GM18498 (cell line): ENCODE measurements around the gene RFLNA.
"Not testable (repeated sequence)": the region's sequence is repeated elsewhere in the genome, so short reads cannot be mapped to it uniquely, and the experiment has no call there.

Experiments
- ATAC-seq: cut with Tn5 transposase; IDR thresholded peaks from one replicate; pipeline ENCODE4 v1.9.1; 2021; ENCODE audit warnings: mild to moderate bottlenecking, moderate library complexity; ENCODE audit not compliant: unreplicated experiment

The RFLNA gene

DNA sequence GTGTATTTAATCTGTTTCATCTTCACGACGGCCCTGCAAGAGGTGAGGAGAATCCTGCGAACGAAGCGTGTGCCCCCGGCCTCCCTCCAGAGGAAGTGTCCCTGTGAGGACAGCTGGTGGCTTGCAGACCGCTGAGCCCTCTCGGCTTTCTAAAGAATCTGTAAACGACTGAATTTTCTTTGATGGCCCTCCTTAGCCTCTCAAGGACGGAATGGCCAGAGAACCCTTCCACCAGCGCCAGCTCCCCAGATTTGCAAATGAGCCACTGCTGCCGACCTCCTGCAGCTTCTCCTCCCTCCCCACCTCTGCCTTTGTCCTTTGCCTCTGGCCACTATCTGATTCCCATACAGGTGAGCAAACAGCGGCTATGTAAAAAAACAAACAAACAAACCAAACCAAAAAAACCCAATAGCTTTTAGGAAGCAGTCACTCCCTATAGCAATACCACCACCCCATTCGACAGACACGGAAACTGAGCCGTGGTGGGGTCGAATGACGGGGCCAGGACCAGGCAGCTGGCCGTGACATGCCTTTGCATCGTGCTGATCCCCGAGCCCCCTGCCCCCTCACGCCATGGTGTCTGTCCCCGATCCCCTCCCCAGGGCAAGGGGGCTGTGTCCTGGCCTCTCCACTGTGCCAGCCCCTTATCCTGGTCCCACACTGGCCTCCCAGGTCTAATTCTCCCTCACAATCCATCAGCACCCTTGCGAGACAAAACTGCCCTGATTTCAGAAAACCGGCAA lies 23.6 kb downstream of the RFLNA start:
- ATAC-seq = no peak

DNA sequence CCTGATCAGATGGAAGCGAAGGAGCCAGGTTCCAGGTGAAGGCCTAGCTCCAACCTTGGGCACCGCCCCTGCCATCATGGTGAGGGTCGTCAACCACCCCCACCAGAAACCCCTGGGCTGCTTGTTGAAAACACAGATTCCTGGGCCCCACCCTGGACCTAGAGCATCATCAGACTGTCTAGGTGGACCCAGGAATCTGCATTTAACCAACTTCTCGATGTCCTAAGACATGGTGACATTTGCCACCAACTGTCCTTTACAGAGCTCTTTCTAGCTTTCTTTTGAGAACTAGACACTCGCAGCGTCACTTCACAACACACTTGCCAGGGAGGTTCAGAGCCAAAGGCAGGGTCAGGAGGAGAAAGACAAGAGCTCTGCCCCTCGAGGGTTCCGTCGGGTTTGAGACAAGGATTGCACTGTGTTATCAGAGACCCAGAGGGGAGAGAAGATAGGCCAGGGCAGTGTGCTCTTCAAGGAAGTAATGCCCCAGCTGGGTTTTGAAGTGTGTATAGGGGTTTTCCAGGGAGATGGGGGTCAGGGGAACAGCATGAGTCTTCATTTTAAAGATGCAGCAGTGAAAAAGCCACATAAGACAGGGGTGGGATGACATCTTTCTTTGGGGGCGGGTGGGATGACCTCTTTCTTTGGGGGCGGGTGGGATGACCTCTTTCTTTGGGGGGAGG lies 24.6 kb downstream of the RFLNA start:
- ATAC-seq = no peak

DNA sequence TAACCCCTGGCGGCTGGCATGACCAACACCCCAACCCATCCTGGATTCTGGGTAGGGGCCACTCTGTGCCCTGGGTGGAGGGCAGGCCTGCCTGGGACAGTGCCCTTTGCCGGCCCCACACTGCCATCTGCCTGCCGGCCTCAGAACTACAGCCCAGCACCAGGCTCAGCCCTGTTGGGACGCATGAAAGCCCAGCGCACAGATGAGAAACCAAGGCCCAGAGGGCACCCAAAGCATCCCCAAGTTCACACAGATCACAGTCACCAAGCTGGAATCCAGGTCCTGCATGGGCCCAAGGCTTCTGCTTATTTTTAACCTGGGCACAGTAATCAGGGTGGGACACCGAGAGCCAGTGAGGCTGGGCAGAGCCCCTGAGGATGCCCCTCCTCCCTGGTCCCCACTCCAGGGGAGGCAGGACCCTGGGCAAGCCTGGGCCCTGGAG lies 26.2 kb downstream of the RFLNA start:
- peak; percentile 77 for ATAC-seq

DNA sequence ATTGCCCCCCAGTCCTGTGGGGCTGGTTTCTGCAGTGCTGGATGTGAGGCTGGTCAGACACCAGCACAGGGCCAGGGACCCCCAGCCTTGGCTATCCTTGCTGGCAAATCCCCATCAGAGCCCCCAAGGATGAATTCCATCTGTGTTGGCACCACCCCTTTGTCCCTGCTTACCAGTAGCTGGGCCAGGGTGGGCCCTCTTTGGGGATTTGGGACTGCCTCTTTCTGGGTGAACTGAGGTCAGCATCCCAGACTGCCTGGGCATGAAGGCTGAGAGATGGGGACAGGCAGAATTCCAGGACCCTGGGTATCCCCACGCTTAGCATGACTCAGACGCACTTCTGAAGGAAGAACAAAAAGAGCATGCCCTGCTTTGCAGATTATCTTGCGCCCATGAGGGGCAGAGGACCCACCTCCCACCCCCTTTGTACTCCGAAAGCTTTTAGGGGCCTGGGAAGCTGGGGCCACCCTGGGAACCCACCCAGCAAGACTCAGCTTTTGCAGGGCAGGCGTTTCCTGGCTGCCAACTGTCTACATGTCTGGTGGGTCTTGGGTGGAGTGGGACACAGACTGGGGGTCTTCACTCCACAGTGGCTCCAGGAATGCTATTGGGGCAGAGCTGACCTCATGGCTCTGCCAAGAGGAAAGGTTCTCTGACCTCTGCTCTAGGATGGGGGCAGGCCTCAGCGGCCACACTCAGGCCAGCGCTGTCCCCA lies 26.8 kb downstream of the RFLNA start:
- ATAC-seq = peak; percentile 21

DNA sequence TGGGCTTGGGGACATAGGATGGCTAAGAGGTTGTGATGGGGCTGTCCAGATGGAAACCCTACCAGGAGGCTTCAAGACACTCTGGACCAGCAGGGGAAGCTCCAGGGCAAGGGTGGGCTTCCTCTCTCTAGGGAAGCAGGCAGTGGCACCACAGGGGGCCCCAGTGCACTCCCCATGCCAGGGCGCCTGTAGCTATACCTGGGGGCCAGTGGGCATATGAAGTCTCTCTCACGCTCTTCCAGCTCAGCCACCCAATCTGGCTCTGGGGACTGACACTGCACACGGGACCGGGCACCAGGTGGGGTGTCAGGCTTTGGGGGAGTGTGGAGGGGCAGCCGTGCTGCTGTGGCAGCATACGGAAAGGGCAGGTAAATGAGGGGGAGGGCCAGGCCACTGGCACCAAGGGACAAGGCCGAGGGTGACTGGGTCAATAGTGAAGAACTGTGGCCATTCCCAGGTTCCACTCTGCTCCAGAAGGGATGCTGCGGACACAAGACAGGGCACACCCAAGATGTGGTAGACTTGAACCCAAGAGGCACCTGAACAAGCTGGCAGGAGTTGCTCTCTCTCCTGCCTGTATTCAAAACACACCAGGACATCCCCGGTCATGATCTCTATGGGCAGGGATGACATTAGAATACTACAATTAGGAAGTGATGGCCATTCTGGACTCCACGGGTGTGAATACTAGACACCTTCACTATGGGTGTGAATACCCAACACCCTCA lies 27.5 kb downstream of the RFLNA start:
- ATAC-seq = no peak

DNA sequence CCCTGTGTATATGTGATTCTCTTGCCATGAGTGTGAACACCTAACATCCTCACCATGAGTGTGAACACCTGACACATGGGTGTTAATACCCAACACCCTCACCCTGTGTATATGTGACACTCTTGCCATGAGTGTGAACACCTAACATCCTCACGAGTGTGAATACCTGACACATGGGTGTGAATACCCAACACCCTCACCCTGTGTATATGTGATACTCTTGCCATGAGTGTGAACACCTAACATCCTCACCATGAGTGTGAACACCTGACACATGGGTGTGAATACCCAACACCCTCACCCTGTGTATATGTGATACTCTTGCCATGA lies 28.1 kb downstream of the RFLNA start:
- ATAC-seq = not testable (repeated sequence)

DNA sequence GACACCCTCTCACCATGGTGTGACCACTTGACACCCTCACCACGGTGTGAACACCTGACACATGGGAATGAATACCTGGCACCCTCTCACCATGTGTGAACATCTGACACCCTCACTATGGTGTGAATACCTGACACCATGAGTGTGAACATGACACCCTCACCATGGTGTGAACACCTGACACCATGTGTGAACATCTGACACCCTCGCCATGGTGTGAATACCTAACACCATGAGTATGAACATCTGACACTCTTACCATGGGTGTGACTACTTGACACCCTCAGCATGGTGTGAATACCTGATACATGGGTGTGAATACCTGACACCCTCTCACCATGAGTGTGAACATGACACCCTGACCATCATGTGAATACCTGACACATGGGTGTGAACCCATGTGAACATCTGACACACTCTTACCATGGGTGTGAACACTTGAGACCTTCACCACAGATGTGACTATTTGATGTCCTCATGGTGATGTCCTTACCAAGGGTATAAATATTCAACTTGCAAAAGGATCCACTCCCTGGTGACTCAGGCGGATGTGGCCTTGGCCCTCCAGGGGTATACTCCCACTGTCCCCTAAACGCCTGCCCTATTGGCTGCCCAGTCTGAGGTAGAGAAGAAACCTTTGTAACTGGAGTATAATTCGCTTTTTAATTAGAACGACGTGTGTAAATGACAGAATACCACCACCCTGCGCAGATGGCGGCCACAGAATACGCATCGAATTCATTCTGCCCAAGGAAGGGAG lies 29.1 kb downstream of the RFLNA start:
- ATAC-seq = no peak

DNA sequence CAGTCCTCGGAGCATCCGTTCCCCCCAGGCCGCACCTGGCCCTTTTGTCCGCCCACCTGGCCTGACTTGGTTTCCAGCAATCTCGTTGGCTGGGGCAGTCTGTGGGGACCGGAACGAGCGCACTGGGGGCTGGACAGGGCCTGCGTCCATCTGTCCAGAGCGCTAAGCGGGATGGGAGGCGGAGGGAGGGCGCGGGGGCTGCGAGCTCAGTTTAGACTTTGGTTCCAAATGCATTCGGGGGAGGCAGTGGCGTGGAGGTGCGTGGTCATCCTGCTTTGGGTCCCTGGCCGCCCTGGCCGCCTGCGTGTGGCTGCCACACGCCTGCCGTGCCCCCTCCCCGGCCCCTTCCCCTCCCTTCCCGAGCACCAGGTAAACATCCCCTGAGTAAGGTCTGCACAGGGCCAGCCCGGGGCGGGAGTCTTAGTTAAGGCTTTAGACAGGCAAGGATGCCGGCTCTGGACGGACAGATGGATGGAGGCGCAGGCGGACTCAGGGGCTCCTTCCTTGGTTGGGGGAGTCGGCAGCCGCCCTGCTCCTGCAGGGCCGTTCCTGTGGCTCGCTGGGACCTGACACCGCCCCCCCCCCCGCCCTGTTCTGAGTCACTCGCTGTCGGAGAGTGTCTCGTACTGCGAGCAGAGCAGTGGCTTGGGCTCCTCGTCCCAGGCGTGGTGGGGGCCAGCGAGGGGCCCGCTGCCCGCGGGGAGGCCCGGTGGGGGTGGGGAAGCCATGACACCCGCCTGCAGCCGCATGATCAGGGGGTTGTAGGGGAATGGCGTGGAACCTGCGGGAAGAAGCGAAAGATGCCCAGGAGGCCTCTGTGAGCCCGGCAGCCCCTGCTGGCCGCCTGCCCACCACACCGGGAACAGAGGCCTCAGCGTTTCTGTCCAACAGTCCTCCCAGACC lies 30.2 kb downstream of the RFLNA start:
- no peak for ATAC-seq

DNA sequence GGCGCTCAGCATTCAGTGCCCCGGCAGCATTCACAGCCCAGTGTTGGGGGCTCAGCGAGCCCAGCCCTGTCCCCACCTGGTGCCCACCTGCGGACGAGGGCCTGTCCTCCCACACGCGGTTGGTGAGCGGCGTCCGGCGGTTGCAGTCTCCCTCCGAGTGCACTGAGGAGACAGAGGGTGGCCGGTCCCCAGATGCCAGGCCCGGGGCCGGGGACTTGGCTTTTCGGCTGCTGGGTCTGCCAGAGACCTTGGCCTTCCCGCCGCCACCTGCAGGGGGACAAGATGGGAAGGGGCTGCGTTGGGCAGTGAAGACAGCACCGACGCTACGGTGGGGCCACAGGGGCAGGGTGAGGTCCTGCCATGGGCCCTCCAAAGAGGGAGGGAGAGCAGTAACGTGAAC lies 31.2 kb downstream of the RFLNA start:
- no peak for ATAC-seq

DNA sequence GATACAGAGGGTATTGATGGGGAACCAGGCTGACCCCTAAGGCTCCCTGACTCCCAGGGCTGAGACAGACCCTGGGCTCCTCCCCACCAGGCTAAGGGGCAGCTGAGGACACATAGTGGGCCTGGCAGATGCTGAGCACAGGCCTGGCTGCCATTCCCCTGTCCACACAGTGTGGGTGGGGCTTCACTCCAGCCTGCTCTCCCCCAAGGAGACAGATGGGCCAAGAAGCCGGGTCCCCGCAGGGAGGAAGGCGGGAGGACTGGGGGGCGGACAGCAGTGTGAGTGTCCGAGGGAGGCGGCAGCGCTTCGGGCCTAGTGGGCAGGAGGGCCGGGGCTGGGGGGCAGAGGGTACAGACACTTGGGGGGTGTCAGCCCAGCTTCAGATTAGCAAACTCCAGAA lies 32.0 kb downstream of the RFLNA start:
- no peak for ATAC-seq

DNA sequence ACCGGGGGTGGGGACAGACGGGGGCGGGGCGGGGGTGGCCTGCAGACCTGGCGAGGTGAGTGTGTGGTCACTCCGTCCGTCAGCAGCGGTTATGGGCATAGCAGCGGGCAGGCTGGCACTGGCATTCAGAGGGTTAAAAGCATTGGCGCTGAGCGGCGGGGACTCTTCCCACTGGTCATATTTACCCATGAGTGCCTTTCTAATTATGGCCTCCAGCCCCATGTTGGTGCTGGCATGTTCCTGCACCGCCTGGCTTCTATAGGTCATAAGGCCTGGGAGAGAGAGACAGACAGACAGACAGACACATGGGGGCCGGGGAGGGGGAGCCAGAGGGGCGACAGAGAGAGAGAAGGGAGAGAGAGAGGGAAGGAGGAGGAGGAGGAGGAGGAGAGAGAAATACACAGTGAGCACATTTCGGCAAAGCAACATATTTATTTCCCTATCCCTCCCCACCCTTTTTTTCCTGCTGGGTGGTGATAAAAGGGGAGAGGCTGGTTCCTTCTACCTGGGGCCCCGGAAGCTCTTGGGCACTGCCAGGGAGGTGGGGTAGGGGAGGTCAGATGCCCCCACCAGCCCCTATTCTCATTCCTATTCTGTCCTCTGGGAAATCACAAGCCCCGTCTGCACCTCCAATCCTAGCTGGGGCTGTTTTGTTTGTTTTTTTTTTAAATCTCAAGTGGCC lies 32.6 kb downstream of the RFLNA start:
- no peak for ATAC-seq

DNA sequence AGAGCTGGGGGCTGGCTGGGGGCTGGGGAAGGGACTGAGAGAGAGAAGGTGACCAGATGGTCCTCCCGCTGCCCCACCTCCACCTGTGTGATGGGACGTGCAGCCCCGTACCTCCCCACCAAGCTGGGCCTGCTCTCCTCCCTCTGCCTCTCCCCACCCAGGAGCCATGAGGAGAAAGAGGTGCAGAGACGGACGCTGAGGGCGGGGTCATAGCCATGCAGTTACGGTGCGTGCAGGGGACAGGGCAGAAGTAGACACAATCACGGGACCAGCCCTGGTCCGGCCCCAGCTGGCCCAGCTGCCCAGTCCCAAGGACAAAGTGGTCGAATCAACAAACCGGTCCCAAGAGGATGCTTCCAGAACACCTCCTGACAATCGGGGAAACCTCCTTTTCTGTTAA lies 33.2 kb downstream of the RFLNA start:
- ATAC-seq = no peak

DNA sequence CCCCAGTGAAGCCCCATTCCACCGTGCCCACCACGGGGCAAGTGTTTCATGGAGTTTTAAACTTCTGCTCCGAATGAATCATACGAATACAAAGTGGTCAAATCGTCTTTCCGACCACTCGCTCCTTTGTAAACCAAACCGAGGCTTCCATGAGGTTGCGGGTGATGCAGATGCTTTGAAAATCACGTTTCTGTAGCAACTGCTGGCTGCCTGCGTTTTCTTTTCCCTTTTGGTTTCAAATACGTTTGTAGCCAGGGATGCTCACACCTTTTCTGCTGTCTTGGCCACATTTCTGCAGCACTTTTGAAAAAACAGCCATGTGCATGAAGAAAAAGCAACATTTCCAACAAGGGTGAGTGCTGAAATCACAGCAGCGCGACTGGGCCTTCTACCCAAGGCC lies 33.7 kb downstream of the RFLNA start:
- no peak for ATAC-seq

DNA sequence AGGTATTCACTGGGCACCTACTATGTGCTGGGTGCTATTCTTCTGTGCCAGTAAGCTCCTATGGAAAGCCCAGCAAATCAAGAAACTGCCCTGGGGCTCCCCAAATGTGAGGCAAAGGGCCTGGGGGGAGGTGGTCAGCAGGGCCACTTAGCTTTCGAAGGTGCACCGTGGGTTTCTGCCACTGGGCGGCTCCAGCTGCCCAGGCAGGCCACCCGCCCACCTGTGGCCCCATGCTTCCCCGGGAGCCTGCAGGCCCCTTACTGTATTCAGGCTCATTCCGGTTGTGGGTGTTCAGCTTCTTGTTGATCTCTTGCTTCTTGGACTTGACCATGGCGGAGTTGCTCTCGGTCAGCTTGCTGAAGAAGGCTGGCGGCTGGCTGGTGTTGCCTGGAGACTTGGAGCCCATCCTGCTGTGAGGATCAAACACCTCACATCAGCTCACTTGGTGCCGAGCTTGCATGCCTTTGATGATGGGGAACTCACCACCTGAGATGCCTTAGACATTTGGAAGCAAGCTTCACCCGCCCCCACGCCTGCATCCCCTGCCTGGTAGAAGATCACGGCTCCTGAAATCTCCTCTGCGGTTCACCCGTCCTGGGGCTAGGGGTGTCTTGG lies 37.3 kb downstream of the RFLNA start:
- ATAC-seq = no peak

DNA sequence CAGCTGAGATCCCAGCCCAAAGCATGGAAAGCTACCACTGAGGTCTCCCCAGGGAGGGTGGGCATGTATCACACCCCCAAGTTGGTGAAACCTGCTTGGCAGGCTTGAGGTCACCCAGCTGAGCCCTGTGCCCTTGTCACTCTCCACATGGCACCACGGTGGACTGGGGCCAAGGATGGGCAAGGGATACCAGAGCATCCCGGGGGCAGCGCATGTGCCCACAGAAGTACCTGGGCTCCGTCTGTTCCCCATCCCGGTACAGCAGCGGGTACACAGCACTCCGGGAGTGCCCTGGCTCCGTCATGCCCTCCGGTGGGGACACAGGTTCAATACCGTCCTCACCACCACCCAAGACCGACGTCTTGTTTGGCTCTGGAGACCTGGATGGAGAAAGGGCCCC lies 38.0 kb downstream of the RFLNA start:
- ATAC-seq = no peak

DNA sequence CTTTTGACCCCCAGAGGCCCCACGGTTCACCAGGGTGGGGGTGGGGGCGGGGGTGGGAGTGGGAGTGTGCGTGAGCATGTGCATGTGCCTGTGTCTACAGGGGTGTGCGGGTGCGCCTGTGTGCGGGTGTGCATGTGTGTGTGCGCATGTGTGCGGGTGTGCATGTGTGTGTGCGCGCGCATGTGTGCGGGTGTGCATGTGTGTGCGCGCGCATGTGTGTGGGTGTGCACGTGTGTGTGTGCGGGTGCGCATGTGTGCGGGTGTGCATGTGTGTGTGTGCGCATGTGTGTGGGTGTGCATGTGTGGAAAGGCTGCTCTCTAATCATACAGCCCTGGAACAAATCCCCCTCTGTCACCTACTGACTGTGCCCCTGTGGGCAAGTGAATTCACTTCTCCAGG lies 38.8 kb downstream of the RFLNA start:
- no peak for ATAC-seq

DNA sequence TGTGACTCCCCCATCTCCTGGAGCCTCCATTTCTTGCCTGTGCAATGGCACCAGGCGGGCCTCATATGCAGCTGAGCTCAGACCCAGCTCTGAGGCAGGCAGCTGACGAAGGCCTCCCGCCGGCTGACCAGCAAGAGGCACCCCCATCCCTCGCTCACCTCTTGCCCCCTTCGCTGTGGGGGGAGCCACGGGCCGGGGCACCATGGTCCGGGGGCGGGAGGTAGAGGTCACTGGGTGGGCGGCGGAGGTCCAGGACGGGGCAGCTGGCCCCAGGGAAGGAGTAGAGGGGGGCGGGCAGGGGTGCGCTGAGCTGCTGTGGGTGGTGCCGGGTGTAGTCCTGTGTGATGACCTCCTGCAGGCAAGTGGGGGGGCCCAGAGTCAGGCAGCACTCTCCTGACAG lies 39.4 kb downstream of the RFLNA start:
- no peak for ATAC-seq

DNA sequence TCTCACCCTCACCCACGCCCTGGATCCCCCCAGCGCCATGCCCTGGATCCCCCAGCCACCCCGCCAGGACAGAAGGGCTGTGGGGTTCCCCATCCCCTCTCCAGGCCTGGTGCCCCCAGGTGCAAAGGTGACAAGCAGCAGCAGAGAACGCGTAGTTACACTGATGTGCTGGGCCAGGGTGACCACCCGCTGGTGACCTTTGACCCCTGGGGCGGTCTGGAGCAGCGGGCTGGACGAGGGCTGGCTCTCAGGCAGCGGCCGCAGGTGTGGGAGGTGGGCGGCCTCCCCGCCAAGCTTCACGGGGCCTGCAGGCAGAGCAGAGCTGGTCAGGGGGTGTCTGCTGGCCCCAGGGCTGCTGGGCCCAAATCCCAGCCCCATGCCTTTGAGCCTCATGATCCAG lies 40.1 kb downstream of the RFLNA start:
- no peak for ATAC-seq
